Keratinocyte (primary cell): ENCODE measurements around the gene TUBB4B. TPM values are rescaled to one million over a fixed set of nuclear protein-coding genes. Genes with fewer than 3 reads are reported as not detected.
A peak's percentile ranks its signal among the peaks of the same experiment; 100 is the strongest.

Experiments
- DNase-seq: peaks from one replicate; pipeline ENCODE4 v3.0.0-alpha.2; 2011; ENCODE audit warnings: low read depth, missing footprints, low spot score
- FAIRE-seq: peaks from 2 replicates; lab custom pipeline; 2011; peaks lifted over from hg19 to GRCh38; lab: Jason Lieb, UNC
- H2AFZ ChIP-seq: 2 replicates; pipeline ENCODE4 v1.6.0; 2012; ENCODE audit warnings: low read length, control low read depth, inconsistent platforms; ENCODE audit not compliant: control insufficient read depth
- H3K27ac ChIP-seq: 2 replicates; pipeline ENCODE4 v1.5.1; 2011; ENCODE audit warnings: low read length; ENCODE audit not compliant: control insufficient read depth, insufficient read depth
- H3K27me3 ChIP-seq: 3 replicates; pipeline ENCODE4 v1.6.0; 2011; ENCODE audit warnings: low read length; ENCODE audit not compliant: control insufficient read depth, insufficient read depth; ENCODE audit errors: extremely low read depth
- H3K36me3 ChIP-seq, 2 experiments: 2 replicates in 1 of 2; 3 replicates in 1 of 2; pipeline ENCODE4 v1.5.1; 2011; ENCODE audit warnings: low read length in 2 of 2, mild to moderate bottlenecking in 1 of 2; ENCODE audit not compliant: control insufficient read depth in 2 of 2, insufficient read depth in 2 of 2; ENCODE audit errors: extremely low read depth in 1 of 2
- H3K4me1 ChIP-seq: 3 replicates; pipeline ENCODE4 v1.5.1; 2011; ENCODE audit warnings: low read length; ENCODE audit not compliant: control insufficient read depth, insufficient read depth; ENCODE audit errors: extremely low read depth
- H3K4me2 ChIP-seq: 3 replicates; pipeline ENCODE4 v1.6.0; 2011; ENCODE audit warnings: low read depth, low read length; ENCODE audit not compliant: control insufficient read depth, insufficient read depth; ENCODE audit errors: extremely low read depth
- H3K4me3 ChIP-seq, 3 experiments: fragments of 200-600 bp in 1 of 3; sonication (generic) in 1 of 3; 2 replicates in 2 of 3; 3 replicates in 1 of 3; pipeline ENCODE4 v1.5.1; 2011 to 2016; ENCODE audit warnings: low read length in 3 of 3, mild to moderate bottlenecking in 3 of 3, control low read depth in 2 of 3, inconsistent platforms in 1 of 3, low read depth in 1 of 3, mixed read lengths in 1 of 3, mixed run types in 1 of 3, moderate library complexity in 1 of 3; ENCODE audit not compliant: control insufficient read depth in 2 of 3, insufficient read depth in 2 of 3; ENCODE audit errors: extremely low read depth in 1 of 3
- H3K79me2 ChIP-seq: 2 replicates; pipeline ENCODE4 v1.6.0; 2012; ENCODE audit warnings: low read length; ENCODE audit not compliant: control insufficient read depth, insufficient read depth
- H3K9ac ChIP-seq: 3 replicates; pipeline ENCODE4 v1.6.0; 2011; ENCODE audit warnings: low read length; ENCODE audit not compliant: control insufficient read depth, insufficient read depth; ENCODE audit errors: extremely low read depth
- H3K9me1 ChIP-seq: 3 replicates; pipeline ENCODE4 v1.6.0; 2011; ENCODE audit warnings: low read length; ENCODE audit not compliant: control insufficient read depth, insufficient read depth; ENCODE audit errors: extremely low read depth
- H3K9me3 ChIP-seq: 2 replicates; pipeline ENCODE4 v1.5.1; 2012; ENCODE audit warnings: low read depth, low read length; ENCODE audit not compliant: control insufficient read depth
- H4K20me1 ChIP-seq: 3 replicates; pipeline ENCODE4 v1.6.0; 2011; ENCODE audit warnings: low read length; ENCODE audit not compliant: control insufficient read depth, insufficient read depth; ENCODE audit errors: extremely low read depth
- CTCF ChIP-seq, 3 experiments: IDR thresholded peaks in 1 of 3; conservative IDR thresholded peaks in 1 of 3; optimal IDR thresholded peaks in 1 of 3; 2 replicates in 2 of 3; 3 replicates in 1 of 3; pipeline versions ENCODE3 to v1.5.1; 2011; ENCODE audit warnings: low read length in 3 of 3, mild to moderate bottlenecking in 3 of 3, moderate library complexity in 2 of 3, control low read depth in 1 of 3, inconsistent platforms in 1 of 3; ENCODE audit not compliant: insufficient read depth in 2 of 3; ENCODE audit errors: extremely low read depth in 1 of 3
- EZH2 ChIP-seq: IDR thresholded peaks from one replicate; pipeline ENCODE4 v1.6.1; 2012; ENCODE audit warnings: inconsistent platforms, mild to moderate bottlenecking, low read length, moderate library complexity
- dilution Hi-C: fragments of 300-500 bp; cut with MboI; formaldehyde crosslinking; loops from one replicate; pipeline ENCODE4 v1.7.0; 2020; ENCODE audit warnings: low sequenced_read_pairs; ENCODE audit not compliant: extremely low pct_ligation_motif_present
- polyA plus RNA-seq, 5 experiments: library from polyadenylated mRNA; depleted of rRNA in 3 of 5; stranded (reverse) in 3 of 5; stranded (forward) in 1 of 5; unstranded in 1 of 5; fragments of >200 nt; gene quantifications; 1 replicate in 1 of 5; 2 replicates in 3 of 5; 3 replicates in 1 of 5; pipeline versions ENCODE4 v1.2.1 to v1.2.3, GENCODE V29; 2011 to 2012; ENCODE audit warnings: missing spikeins in 2 of 5, low read depth in 1 of 5, low replicate concordance in 1 of 5

Gene TUBB4B
- polyA plus RNA-seq, 1 donor (not counting 4 experiments of a cell fraction or from before 2014, with no cell fraction given): 440 TPM

- H2AFZ ChIP-seq: peak within 1 kb of the TSS; percentile 30
- FAIRE-seq (no peak), DNase-seq (no peak)
- no peaks in the 10 kb centered on the region for H3K9me1 ChIP-seq
- H4K20me1 ChIP-seq: no peaks in the 10 kb centered on the region
- no peaks in the 10 kb centered on the region for H3K9me3 ChIP-seq
- H3K4me1 ChIP-seq: peaks cover 40% of the 10 kb centered on the region
- H3K4me3 ChIP-seq: peak within 1 kb of the TSS; percentile 64 to 81 (median 71)
- peak within 1 kb of the TSS; percentile 75 for H3K27ac ChIP-seq
- peaks cover 3% of the 10 kb centered on the region for H3K27me3 ChIP-seq
- no peaks in the 10 kb centered on the region for H3K36me3 ChIP-seq
- peak within 1 kb of the TSS; percentile 80 for H3K9ac ChIP-seq
- no peaks in the 10 kb centered on the region for H3K79me2 ChIP-seq
- dilution Hi-C loops: no loop called here
- TF ChIP-seq CTCF (optimal IDR thresholded peaks at IDR 0.05 in 1 of 3, IDR thresholded peaks at IDR 0.05 in 1 of 3, conservative IDR thresholded peaks at IDR 0.05 in 1 of 3; ENCODE audit: extremely low read depth in 1 of 3, insufficient read depth in 2 of 3, low read length in 3 of 3) (no peak), EZH2 (no peak)
- peak within 1 kb of the TSS; percentile 91 for H3K4me2 ChIP-seq
Observed at GRCh38 chr9:137224830-137225694, 16.0 kb upstream of the TUBB4B start, which contains the start of gene CYSRT1. Gene CYSRT1 (plus strand): TSS chr9:137225174. CDS start chr9:137225622, 448 bp downstream.

- peaks cover 3% of the 10 kb centered on the region for H3K27me3 ChIP-seq
- no peak overlapping the region for H2AFZ ChIP-seq
- H3K4me3 ChIP-seq: no peak overlapping the region
- DNase-seq (no peak), FAIRE-seq (no peak)
- H3K4me2 ChIP-seq: peak overlapping the region; percentile 69
- H3K27ac ChIP-seq: peak overlapping the region; percentile 25
- dilution Hi-C loops: no loop called here
- TF ChIP-seq CTCF (optimal IDR thresholded peaks at IDR 0.05 in 1 of 3, IDR thresholded peaks at IDR 0.05 in 1 of 3, conservative IDR thresholded peaks at IDR 0.05 in 1 of 3; ENCODE audit: extremely low read depth in 1 of 3, insufficient read depth in 2 of 3, low read length in 3 of 3) (no peak), EZH2 (no peak)
- H3K79me2 ChIP-seq: no peaks in the 10 kb centered on the region
- H4K20me1 ChIP-seq: no peaks in the 10 kb centered on the region
- H3K4me1 ChIP-seq: peaks cover 40% of the 10 kb centered on the region
- H3K36me3 ChIP-seq: no peaks in the 10 kb centered on the region
- H3K9ac ChIP-seq: no peak overlapping the region
- no peaks in the 10 kb centered on the region for H3K9me1 ChIP-seq
- H3K9me3 ChIP-seq: no peaks in the 10 kb centered on the region
Observed at GRCh38 chr9:137225699-137226331, 15.3 kb upstream of the TUBB4B start.
